Measurements from ENCODE around the gene OTOG.
"Not testable (repeated sequence)": the region's sequence is repeated elsewhere in the genome, so short reads cannot be mapped to it uniquely, and the experiment has no call there.

OTOG gene

DNA sequence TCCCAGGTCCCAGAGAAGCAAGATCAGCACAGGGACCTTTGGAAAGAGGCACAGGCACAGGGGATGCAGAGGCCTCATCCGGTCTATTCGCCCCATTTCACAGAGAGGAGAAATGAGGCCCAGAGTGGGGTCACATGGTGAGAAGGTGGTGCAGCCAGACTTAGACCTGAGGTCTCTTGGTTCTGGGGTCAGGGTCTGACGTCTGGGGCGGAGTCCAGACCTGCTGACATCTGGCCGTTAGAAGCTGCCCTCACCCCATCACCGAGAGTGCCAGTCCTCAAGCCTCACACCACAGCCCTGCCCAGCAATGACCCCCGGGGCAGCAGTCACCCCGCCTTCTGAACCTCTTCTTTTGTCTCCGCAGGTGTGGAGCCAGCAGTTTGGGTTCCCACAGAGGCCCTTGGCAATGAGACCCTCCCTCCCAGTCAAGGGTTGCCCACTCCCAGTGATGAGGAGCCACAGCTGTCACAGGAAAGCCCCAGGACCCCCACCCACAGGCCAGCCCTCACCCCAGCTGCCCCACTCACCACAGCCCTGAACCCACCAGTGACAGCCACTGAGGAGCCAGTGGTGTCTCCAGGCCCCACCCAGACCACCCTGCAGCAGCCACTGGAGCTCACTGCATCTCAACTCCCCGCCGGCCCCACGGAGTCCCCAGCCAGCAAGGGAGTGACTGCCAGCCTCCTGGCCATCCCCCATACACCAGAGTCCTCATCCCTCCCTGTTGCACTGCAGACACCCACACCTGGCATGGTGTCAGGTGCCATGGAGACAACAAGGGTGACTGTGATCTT lies 62.4 kb downstream of the OTOG start:
- in situ Hi-C loops (cut with HindIII; ENCODE audit: low pct_unique_long_range_greater_than_20kb, low sequenced_read_pairs): no loop called here
- TF ChIP-seq JUND (IDR thresholded peaks at IDR 0.05; ENCODE audit: low read depth): no peak
- DNase-seq (ENCODE audit: low read depth in 1 of 2, low spot score in 1 of 2): no peak

- TF ChIP-seq JUND (IDR thresholded peaks at IDR 0.05; ENCODE audit: low read depth): no peak
- in situ Hi-C loops (cut with HindIII; ENCODE audit: low pct_unique_long_range_greater_than_20kb, low sequenced_read_pairs): no loop called here
- no peak for DNase-seq (ENCODE audit: low read depth in 1 of 2, low spot score in 1 of 2)
Observed at GRCh38 chr11:17610085-17610894, 63.2 kb downstream of the OTOG start.

DNA sequence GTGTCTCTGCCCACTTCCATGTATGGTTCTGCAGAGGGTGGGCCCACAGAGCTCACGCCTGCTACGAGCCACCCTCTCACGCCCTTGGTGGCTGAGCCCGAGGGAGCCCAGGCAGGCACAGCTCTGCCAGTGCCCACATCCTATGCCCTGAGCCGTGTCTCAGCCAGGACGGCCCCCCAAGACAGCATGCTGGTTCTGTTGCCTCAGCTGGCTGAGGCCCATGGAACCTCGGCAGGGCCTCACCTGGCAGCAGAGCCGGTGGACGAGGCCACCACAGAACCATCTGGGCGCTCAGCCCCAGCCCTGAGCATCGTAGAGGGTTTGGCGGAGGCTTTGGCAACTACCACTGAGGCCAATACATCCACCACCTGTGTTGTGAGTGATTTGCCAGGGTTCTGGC lies 64.0 kb downstream of the OTOG start:
- in situ Hi-C loops (cut with HindIII; ENCODE audit: low pct_unique_long_range_greater_than_20kb, low sequenced_read_pairs): no loop called here
- DNase-seq (ENCODE audit: low read depth in 1 of 2, low spot score in 1 of 2): no peak
- TF ChIP-seq JUND (IDR thresholded peaks at IDR 0.05; ENCODE audit: low read depth): no peak

- in situ Hi-C loops (cut with HindIII; ENCODE audit: low pct_unique_long_range_greater_than_20kb, low sequenced_read_pairs): no loop called here
- no peak for TF ChIP-seq JUND (IDR thresholded peaks at IDR 0.05; ENCODE audit: low read depth)
- no peak for DNase-seq (ENCODE audit: low read depth in 1 of 2, low spot score in 1 of 2)
Observed at GRCh38 chr11:17611503-17612220, 64.6 kb downstream of the OTOG start.

GRCh38 chr11:17612221-17613188 lies 65.4 kb downstream of the OTOG start:
- DNase-seq (ENCODE audit: low read depth in 1 of 2, low spot score in 1 of 2): no peak
- in situ Hi-C loops (cut with HindIII; ENCODE audit: low pct_unique_long_range_greater_than_20kb, low sequenced_read_pairs): no loop called here
- no peak for TF ChIP-seq JUND (IDR thresholded peaks at IDR 0.05; ENCODE audit: low read depth)

- no peak for DNase-seq (ENCODE audit: low read depth in 1 of 2, low spot score in 1 of 2)
- in situ Hi-C loops (cut with HindIII; ENCODE audit: low pct_unique_long_range_greater_than_20kb, low sequenced_read_pairs): no loop called here
- TF ChIP-seq JUND (IDR thresholded peaks at IDR 0.05; ENCODE audit: low read depth): no peak
Observed at GRCh38 chr11:17613428-17613962, 66.4 kb downstream of the OTOG start.

DNA sequence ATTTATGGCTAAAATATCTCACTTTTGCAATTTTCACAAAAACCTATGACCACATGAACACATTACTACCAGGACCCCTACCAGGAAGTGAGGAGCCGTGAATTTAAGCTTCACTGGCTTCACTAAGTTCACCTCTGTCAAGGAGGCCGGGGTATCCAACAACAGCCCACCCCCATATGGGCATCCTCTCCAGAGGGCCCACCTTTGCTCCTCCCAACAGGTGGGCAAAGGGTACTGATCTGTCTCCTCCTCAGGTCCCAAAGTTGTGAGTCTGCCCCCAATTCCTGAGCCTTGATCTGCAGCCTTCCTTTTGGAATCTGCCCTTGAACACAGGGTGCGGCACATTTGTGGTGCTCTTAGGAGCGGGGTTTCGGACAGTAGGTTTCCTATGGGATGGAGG lies 66.9 kb downstream of the OTOG start:
- in situ Hi-C loops (cut with HindIII; ENCODE audit: low pct_unique_long_range_greater_than_20kb, low sequenced_read_pairs): no loop called here
- DNase-seq (ENCODE audit: low read depth in 1 of 2, low spot score in 1 of 2): no peak
- TF ChIP-seq JUND (IDR thresholded peaks at IDR 0.05; ENCODE audit: low read depth): no peak

GRCh38 chr11:17622711-17623110 lies 75.7 kb downstream of the OTOG start:
- DNase-seq (ENCODE audit: low read depth in 1 of 2, low spot score in 1 of 2); in situ Hi-C loops (cut with HindIII; ENCODE audit: low pct_unique_long_range_greater_than_20kb, low sequenced_read_pairs): not testable (repeated sequence)

GRCh38 chr11:17629113-17629512 lies 82.1 kb downstream of the OTOG start:
- TF ChIP-seq JUND (IDR thresholded peaks at IDR 0.05; ENCODE audit: low read depth): no peak
- DNase-seq (ENCODE audit: low read depth in 1 of 2, low spot score in 1 of 2): no peak
- in situ Hi-C loops (cut with HindIII; ENCODE audit: low pct_unique_long_range_greater_than_20kb, low sequenced_read_pairs): no loop called here

- DNase-seq (ENCODE audit: low read depth in 1 of 2, low spot score in 1 of 2): no peak
- in situ Hi-C loops (cut with HindIII; ENCODE audit: low pct_unique_long_range_greater_than_20kb, low sequenced_read_pairs): no loop called here
- TF ChIP-seq JUND (IDR thresholded peaks at IDR 0.05; ENCODE audit: low read depth): no peak
Observed at GRCh38 chr11:17630936-17631335, 83.9 kb downstream of the OTOG start.

- DNase-seq (ENCODE audit: low read depth in 1 of 2, low spot score in 1 of 2): peak in 1 of 2 experiments; percentile 42
- TF ChIP-seq JUND (IDR thresholded peaks at IDR 0.05; ENCODE audit: low read depth): no peak
- in situ Hi-C loops (cut with HindIII; ENCODE audit: low pct_unique_long_range_greater_than_20kb, low sequenced_read_pairs): no loop called here
Observed at GRCh38 chr11:17631702-17632365, 84.8 kb downstream of the OTOG start.
